Peyer's patch (tissue), 4 donors: ENCODE results near the gene P2RY2.

Experiments used
- CTCF ChIP-seq, 6 experiments: fragments of 450-650 bp in 4 of 6; fragments of 200-600 bp in 2 of 6; sonication (generic) in 1 of 6; IDR thresholded peaks; one replicate each; pipeline ENCODE4 v1.5.1; 2017 to 2019; ENCODE audit warnings: antibody characterized with exemption in 6 of 6, mild to moderate bottlenecking in 3 of 6, moderate library complexity in 1 of 6
- POLR2A ChIP-seq, 2 donors: fragments of 450-650 bp; IDR thresholded peaks; one replicate each; pipeline ENCODE4 v1.5.1; 2017; ENCODE audit warnings: antibody characterized with exemption in 2 of 2, mild to moderate bottlenecking in 2 of 2, moderate library complexity in 2 of 2

DNA sequence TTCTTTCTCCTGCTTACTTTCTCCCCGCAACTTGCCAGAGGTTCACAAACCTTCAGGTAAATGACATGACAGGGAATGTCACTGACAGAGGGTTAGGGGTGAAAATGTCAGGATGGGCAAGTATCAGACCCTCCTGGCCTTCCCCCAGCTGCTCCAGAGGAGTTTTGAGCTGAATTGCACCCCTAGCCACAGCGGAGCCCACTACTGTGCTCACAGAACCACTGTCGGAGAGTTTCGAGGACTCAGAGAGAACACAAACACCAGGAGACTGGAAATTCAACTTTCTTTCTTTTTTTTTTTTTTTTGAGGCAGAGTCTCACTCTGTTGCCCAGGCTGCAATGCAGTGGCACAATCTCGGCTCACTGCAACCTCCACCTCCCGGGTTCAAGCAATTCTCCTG, 21.5 kb upstream of the P2RY2 start:
- TF ChIP-seq CTCF (IDR thresholded peaks at IDR 0.05) (no peak), POLR2A (IDR thresholded peaks at IDR 0.05) (no peak)
